OCI-LY3 (cell line): ENCODE results near the gene CAMK2A.

Experiments used
- H2AFZ ChIP-seq: fragments of 200-600, 300-600 bp; shearing (Covaris generic); 2 replicates; pipeline ENCODE4 v1.6.0; 2014; ENCODE audit warnings: antibody characterized with exemption, low read depth, low read length
- H3K27ac ChIP-seq: fragments of 200-600, 300-600 bp; sonication (generic); 2 replicates; pipeline ENCODE4 v1.5.1; 2014; ENCODE audit warnings: mild to moderate bottlenecking, low read length, moderate library complexity, mixed read lengths
- H3K27me3 ChIP-seq: fragments of 200-600, 300-600 bp; sonication (generic); 2 replicates; pipeline ENCODE4 v1.6.1; 2014; ENCODE audit warnings: low read depth, low read length, mixed read lengths
- H3K36me3 ChIP-seq: fragments of 200-600, 300-600 bp; sonication (generic); replicated peaks from 2 replicates; pipeline ENCODE3; 2014; ENCODE audit warnings: low read depth, low read length, mixed read lengths
- H3K4me1 ChIP-seq: fragments of 300-600, 200-600 bp; sonication (generic); 2 replicates; pipeline ENCODE4 v1.6.1; 2014; ENCODE audit warnings: low read length, mixed read lengths
- H3K4me2 ChIP-seq: fragments of 200-600, 300-600 bp; sonication (generic); 2 replicates; pipeline ENCODE4 v1.6.1; 2014; ENCODE audit warnings: low read length, mixed read lengths
- H3K4me3 ChIP-seq: fragments of 300-600, 200-600 bp; sonication (generic); 2 replicates; pipeline ENCODE4 v1.5.1; 2014; ENCODE audit warnings: antibody characterized with exemption, mild to moderate bottlenecking, low read length, moderate library complexity
- H3K79me2 ChIP-seq: fragments of 300-600, 200-600 bp; shearing (Covaris generic); 2 replicates; pipeline ENCODE4 v1.6.1; 2014; ENCODE audit warnings: mild to moderate bottlenecking, low read length, mixed read lengths
- H3K9ac ChIP-seq: fragments of 300-600, 200-600 bp; shearing (Covaris generic); 2 replicates; pipeline ENCODE4 v1.6.0; 2014; ENCODE audit warnings: mild to moderate bottlenecking, low read length, moderate library complexity
- H3K9me3 ChIP-seq: fragments of 200-600, 300-600 bp; shearing (Covaris generic); 2 replicates; pipeline ENCODE4 v1.6.1; 2014; ENCODE audit warnings: low read length, mixed read lengths; ENCODE audit not compliant: insufficient read depth
- H4K20me1 ChIP-seq: fragments of 200-600, 300-600 bp; sonication (generic); 2 replicates; pipeline ENCODE4 v1.6.1; 2016; ENCODE audit warnings: low read length, mixed read lengths; ENCODE audit not compliant: insufficient read depth
- CTCF ChIP-seq: fragments of 200-600, 300-600 bp; sonication (generic); IDR thresholded peaks from 2 replicates; pipeline ENCODE4 v1.5.1; 2014; ENCODE audit warnings: antibody characterized with exemption, low read length, low read depth
- EZH2phosphoT487 ChIP-seq: fragments of 200-600 bp; shearing (Covaris generic); IDR thresholded peaks from 2 replicates; pipeline ENCODE4 v1.6.1; 2018; ENCODE audit warnings: antibody characterized with exemption, mixed run types, low read depth

CAMK2A gene

DNA sequence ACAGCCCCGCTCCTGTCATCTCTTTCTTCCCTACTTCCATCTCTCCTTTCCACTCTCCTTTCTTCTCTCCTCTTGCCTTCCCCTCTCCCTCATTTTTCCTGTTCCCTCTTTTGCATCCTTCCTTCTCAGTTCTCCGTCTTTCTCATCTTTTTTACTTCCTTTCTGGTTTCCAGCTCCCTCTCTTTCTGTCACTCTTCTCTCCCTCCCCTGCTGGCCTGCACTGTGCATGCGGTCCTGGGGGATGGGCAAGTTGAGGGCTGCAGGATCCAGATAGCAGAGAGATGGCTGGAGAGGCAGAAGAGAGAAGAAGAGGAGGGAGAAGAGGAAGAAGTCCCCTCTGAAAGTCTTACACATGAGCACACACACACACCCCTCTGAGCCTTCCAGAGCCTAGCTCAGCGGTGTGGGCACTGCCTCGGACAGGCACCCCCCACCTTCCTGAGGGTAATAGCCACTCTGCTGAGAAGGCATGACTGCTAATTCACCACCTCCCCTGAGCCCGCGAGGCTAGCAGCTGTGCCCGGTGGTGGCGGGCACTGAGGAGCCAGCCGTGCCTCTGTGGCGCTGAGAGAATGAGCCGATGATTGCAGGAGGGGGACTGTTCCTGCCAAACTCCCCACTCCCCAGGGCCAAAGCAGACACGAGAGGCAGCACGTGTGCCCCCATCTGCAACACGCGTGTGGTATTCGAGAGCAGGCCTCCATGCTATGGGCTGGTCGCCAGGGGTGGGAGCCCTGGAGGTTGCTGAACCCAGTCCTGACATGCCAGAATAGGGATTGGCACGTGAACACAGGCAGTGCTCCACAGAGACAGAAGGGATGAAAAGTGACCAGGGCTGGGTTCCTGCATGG is 3.7 kb upstream of the CAMK2A start:
- Histone ChIP-seq H3K27me3 (no peaks in the 10 kb centered on the region), H3K9ac (no peak overlapping the region), H2AFZ (no peak overlapping the region), H3K9me3 (no peaks in the 10 kb centered on the region), H3K36me3 (no peaks in the 10 kb centered on the region), H3K4me1 (no peaks in the 10 kb centered on the region), H3K4me3 (no peak overlapping the region), H3K4me2 (no peak overlapping the region), H3K79me2 (no peaks in the 10 kb centered on the region), H3K27ac (no peak overlapping the region), H4K20me1 (no peaks in the 10 kb centered on the region)
- TF ChIP-seq CTCF = no peak
- no peak for TF ChIP-seq EZH2phosphoT487

- H3K9me3 ChIP-seq = no peaks in the 10 kb centered on the region
- H3K36me3 ChIP-seq = no peaks in the 10 kb centered on the region
- no peak overlapping the region for H3K27ac ChIP-seq
- no peak overlapping the region for H3K4me2 ChIP-seq
- no peak overlapping the region for H3K9ac ChIP-seq
- TF ChIP-seq EZH2phosphoT487 (no peak), CTCF (no peak)
- no peaks in the 10 kb centered on the region for H3K4me1 ChIP-seq
- H4K20me1 ChIP-seq = no peaks in the 10 kb centered on the region
- no peaks in the 10 kb centered on the region for H3K79me2 ChIP-seq
- no peak overlapping the region for H3K4me3 ChIP-seq
- no peaks in the 10 kb centered on the region for H3K27me3 ChIP-seq
- no peak overlapping the region for H2AFZ ChIP-seq
Measured at GRCh38 chr5:150291388-150292385, 2.1 kb upstream of the CAMK2A start.

DNA sequence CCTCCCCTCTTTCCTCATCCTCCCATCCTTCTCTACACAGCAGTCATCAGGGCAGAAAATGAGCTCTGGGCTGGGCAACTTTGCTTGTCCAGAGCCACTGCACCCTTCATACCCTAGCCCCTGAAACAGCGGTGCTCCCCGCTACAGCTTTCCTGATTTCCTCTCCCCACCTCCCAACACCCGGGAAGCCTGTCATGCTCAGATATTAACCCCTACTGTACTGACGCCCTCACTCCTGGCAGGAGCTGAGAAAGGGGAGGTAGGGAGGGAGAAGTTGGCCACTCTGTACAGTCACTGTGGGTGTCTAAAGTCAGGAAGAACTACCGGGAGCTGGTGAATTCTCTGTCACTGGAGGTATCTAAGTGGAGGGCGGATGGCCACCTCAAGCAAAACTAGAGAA is 782 bp downstream of the CAMK2A start:
- Histone ChIP-seq H3K4me3 (no peak overlapping the region), H2AFZ (no peak overlapping the region), H3K9me3 (no peaks in the 10 kb centered on the region), H4K20me1 (no peaks in the 10 kb centered on the region), H3K9ac (no peak overlapping the region), H3K36me3 (no peaks in the 10 kb centered on the region), H3K27ac (no peak overlapping the region), H3K4me2 (no peak overlapping the region), H3K27me3 (no peaks in the 10 kb centered on the region), H3K4me1 (no peaks in the 10 kb centered on the region), H3K79me2 (no peaks in the 10 kb centered on the region)
- no peak for TF ChIP-seq CTCF
- no peak for TF ChIP-seq EZH2phosphoT487

- no peaks in the 10 kb centered on the region for H3K79me2 ChIP-seq
- H3K27ac ChIP-seq = no peak overlapping the region
- H2AFZ ChIP-seq = no peak overlapping the region
- no peak overlapping the region for H3K4me3 ChIP-seq
- no peak overlapping the region for H3K9ac ChIP-seq
- no peaks in the 10 kb centered on the region for H3K27me3 ChIP-seq
- no peaks in the 10 kb centered on the region for H4K20me1 ChIP-seq
- no peaks in the 10 kb centered on the region for H3K4me1 ChIP-seq
- H3K9me3 ChIP-seq = no peaks in the 10 kb centered on the region
- H3K36me3 ChIP-seq = no peaks in the 10 kb centered on the region
- H3K4me2 ChIP-seq = no peak overlapping the region
- TF ChIP-seq EZH2phosphoT487 = no peak
- TF ChIP-seq CTCF = no peak
Measured at GRCh38 chr5:150288361-150288760, 1.2 kb downstream of the CAMK2A start.
